ENCODE results near the gene SINHCAF.

Gene SINHCAF

GRCh38 chr12:31324845-31325523 is 966 bp downstream of the SINHCAF start:
- no peaks in the 10 kb centered on the region for H3K36me3 ChIP-seq (ENCODE audit: control insufficient read depth, insufficient read depth, low read length)
- H3K4me3 ChIP-seq (ENCODE audit: low read length), result peak overlapping the region; percentile 88
- peaks cover 2% of the 10 kb centered on the region for H3K4me1 ChIP-seq (ENCODE audit: control insufficient read depth, insufficient read depth, low read length)
- H3K27me3 ChIP-seq (ENCODE audit: control insufficient read depth, insufficient read depth, low read length), result no peaks in the 10 kb centered on the region
- H3K27ac ChIP-seq (ENCODE audit: low read depth, low read length), result peak overlapping the region; percentile 92
- peak overlapping the region; percentile 91 for H3K9ac ChIP-seq (ENCODE audit: low read length)

GRCh38 chr12:31324116-31324844 is 1.7 kb downstream of the SINHCAF start:
- H3K4me3 ChIP-seq (ENCODE audit: low read length), result peak overlapping the region; percentile 88
- peak overlapping the region; percentile 91 for H3K9ac ChIP-seq (ENCODE audit: low read length)
- H3K27me3 ChIP-seq (ENCODE audit: control insufficient read depth, insufficient read depth, low read length), result no peaks in the 10 kb centered on the region
- no peaks in the 10 kb centered on the region for H3K36me3 ChIP-seq (ENCODE audit: control insufficient read depth, insufficient read depth, low read length)
- peak overlapping the region; percentile 92 for H3K27ac ChIP-seq (ENCODE audit: low read depth, low read length)
- peaks cover 2% of the 10 kb centered on the region for H3K4me1 ChIP-seq (ENCODE audit: control insufficient read depth, insufficient read depth, low read length)

GRCh38 chr12:31323391-31324115 is 2.4 kb downstream of the SINHCAF start:
- Histone ChIP-seq H3K36me3 (ENCODE audit: control insufficient read depth, insufficient read depth, low read length) (no peaks in the 10 kb centered on the region), H3K9ac (ENCODE audit: low read length) (peak overlapping the region; percentile 91), H3K27ac (ENCODE audit: low read depth, low read length) (peak overlapping the region; percentile 92), H3K27me3 (ENCODE audit: control insufficient read depth, insufficient read depth, low read length) (no peaks in the 10 kb centered on the region), H3K4me1 (ENCODE audit: control insufficient read depth, insufficient read depth, low read length) (peaks cover 2% of the 10 kb centered on the region), H3K4me3 (ENCODE audit: low read length) (peak overlapping the region; percentile 88)

- peak overlapping the region; percentile 88 for H3K4me3 ChIP-seq (ENCODE audit: low read length)
- no peaks in the 10 kb centered on the region for H3K36me3 ChIP-seq (ENCODE audit: control insufficient read depth, insufficient read depth, low read length)
- H3K27ac ChIP-seq (ENCODE audit: low read depth, low read length), result peak overlapping the region; percentile 92
- H3K27me3 ChIP-seq (ENCODE audit: control insufficient read depth, insufficient read depth, low read length), result no peaks in the 10 kb centered on the region
- H3K9ac ChIP-seq (ENCODE audit: low read length), result no peak overlapping the region
- peaks cover 5% of the 10 kb centered on the region for H3K4me1 ChIP-seq (ENCODE audit: control insufficient read depth, insufficient read depth, low read length)
These were observed 3.1 kb downstream of the SINHCAF start for GRCh38 chr12:31322801-31323207.

GRCh38 chr12:31321897-31322228 is 4.1 kb downstream of the SINHCAF start:
- H3K36me3 ChIP-seq (ENCODE audit: control insufficient read depth, insufficient read depth, low read length), result no peaks in the 10 kb centered on the region
- H3K4me1 ChIP-seq (ENCODE audit: control insufficient read depth, insufficient read depth, low read length), result peaks cover 5% of the 10 kb centered on the region
- H3K4me3 ChIP-seq (ENCODE audit: low read length), result no peak overlapping the region
- no peak overlapping the region for H3K27ac ChIP-seq (ENCODE audit: low read depth, low read length)
- H3K27me3 ChIP-seq (ENCODE audit: control insufficient read depth, insufficient read depth, low read length), result no peaks in the 10 kb centered on the region
- no peak overlapping the region for H3K9ac ChIP-seq (ENCODE audit: low read length)

GRCh38 chr12:31321186-31321896 is 4.6 kb downstream of the SINHCAF start:
- peaks cover 5% of the 10 kb centered on the region for H3K4me1 ChIP-seq (ENCODE audit: control insufficient read depth, insufficient read depth, low read length)

GRCh38 chr12:31318657-31319269 is 7.2 kb downstream of the SINHCAF start:
- no peak overlapping the region for H3K9ac ChIP-seq (ENCODE audit: low read length)
- peaks cover 5% of the 10 kb centered on the region for H3K4me1 ChIP-seq (ENCODE audit: control insufficient read depth, insufficient read depth, low read length)
- no peak overlapping the region for H3K27ac ChIP-seq (ENCODE audit: low read depth, low read length)
- no peaks in the 10 kb centered on the region for H3K27me3 ChIP-seq (ENCODE audit: control insufficient read depth, insufficient read depth, low read length)
- H3K36me3 ChIP-seq (ENCODE audit: control insufficient read depth, insufficient read depth, low read length), result no peaks in the 10 kb centered on the region
- H3K4me3 ChIP-seq (ENCODE audit: low read length), result no peak overlapping the region

More at GRCh38 chr12:31321186-31321896, 4.6 kb downstream of the SINHCAF start:
- H3K9ac ChIP-seq (ENCODE audit: low read length), result no peak overlapping the region
- no peaks in the 10 kb centered on the region for H3K36me3 ChIP-seq (ENCODE audit: control insufficient read depth, insufficient read depth, low read length)
- no peaks in the 10 kb centered on the region for H3K27me3 ChIP-seq (ENCODE audit: control insufficient read depth, insufficient read depth, low read length)
- no peak overlapping the region for H3K27ac ChIP-seq (ENCODE audit: low read depth, low read length)
- no peak overlapping the region for H3K4me3 ChIP-seq (ENCODE audit: low read length)

- no peaks in the 10 kb centered on the region for H3K27me3 ChIP-seq (ENCODE audit: control insufficient read depth, insufficient read depth, low read length)
- H3K4me3 ChIP-seq (ENCODE audit: low read length), result peak overlapping the region; percentile 29
- no peak overlapping the region for H3K9ac ChIP-seq (ENCODE audit: low read length)
- no peak overlapping the region for H3K27ac ChIP-seq (ENCODE audit: low read depth, low read length)
- no peaks in the 10 kb centered on the region for H3K36me3 ChIP-seq (ENCODE audit: control insufficient read depth, insufficient read depth, low read length)
- peaks cover 5% of the 10 kb centered on the region for H3K4me1 ChIP-seq (ENCODE audit: control insufficient read depth, insufficient read depth, low read length)
These were observed 8.2 kb downstream of the SINHCAF start for GRCh38 chr12:31317471-31318395.

- H3K27ac ChIP-seq (ENCODE audit: low read depth, low read length), result no peak overlapping the region
- H3K9ac ChIP-seq (ENCODE audit: low read length), result no peak overlapping the region
These were observed 9.1 kb downstream of the SINHCAF start for GRCh38 chr12:31316891-31317290.

GRCh38 chr12:31315784-31316465 is 10.0 kb downstream of the SINHCAF start:
- Histone ChIP-seq H3K36me3 (ENCODE audit: control insufficient read depth, insufficient read depth, low read length) (no peaks in the 10 kb centered on the region), H3K27me3 (ENCODE audit: control insufficient read depth, insufficient read depth, low read length) (no peaks in the 10 kb centered on the region), H3K9ac (ENCODE audit: low read length) (no peak overlapping the region), H3K4me1 (ENCODE audit: control insufficient read depth, insufficient read depth, low read length) (peaks cover 3% of the 10 kb centered on the region), H3K4me3 (ENCODE audit: low read length) (no peak overlapping the region), H3K27ac (ENCODE audit: low read depth, low read length) (no peak overlapping the region)

More at GRCh38 chr12:31316891-31317290, 9.1 kb downstream of the SINHCAF start:
- Histone ChIP-seq H3K4me3 (ENCODE audit: low read length) (no peak overlapping the region), H3K36me3 (ENCODE audit: control insufficient read depth, insufficient read depth, low read length) (no peaks in the 10 kb centered on the region), H3K4me1 (ENCODE audit: control insufficient read depth, insufficient read depth, low read length) (peaks cover 3% of the 10 kb centered on the region), H3K27me3 (ENCODE audit: control insufficient read depth, insufficient read depth, low read length) (no peaks in the 10 kb centered on the region)
